Spinal cord (tissue), 10 donors: ENCODE data around the gene TPCN1. TPM values are rescaled to one million over a fixed set of nuclear protein-coding genes. Genes with fewer than 3 reads are reported as not detected.

Source experiments
- DNase-seq, 6 donors: peaks; one replicate each; pipeline versions ENCODE4 v3.0.0 to v3.0.0-alpha.2; 2013 to 2015; ENCODE audit warnings: low spot score in 6 of 6, low read depth in 4 of 6
- H3K27ac ChIP-seq: one replicate; pipeline ENCODE4 v1.5.1; 2013; ENCODE audit warnings: low read depth, low read length, control low read depth
- H3K27me3 ChIP-seq: one replicate; pipeline ENCODE4 v1.6.1; 2013; ENCODE audit warnings: low read length; ENCODE audit not compliant: control insufficient read depth, insufficient read depth
- H3K36me3 ChIP-seq: one replicate; pipeline ENCODE4 v1.6.1; 2013; ENCODE audit warnings: low read length; ENCODE audit not compliant: control insufficient read depth, insufficient read depth
- H3K4me1 ChIP-seq: one replicate; pipeline ENCODE4 v1.6.1; 2013; ENCODE audit warnings: low read length; ENCODE audit not compliant: control insufficient read depth, insufficient read depth
- H3K4me3 ChIP-seq: one replicate; pipeline ENCODE4 v1.5.1; 2013; ENCODE audit warnings: low read depth, low read length, control low read depth
- H3K9me3 ChIP-seq: one replicate; pipeline ENCODE4 v1.6.1; 2013; ENCODE audit warnings: low read length; ENCODE audit not compliant: control insufficient read depth, insufficient read depth
- WGBS: methylation state at CpG from one replicate; pipeline ENCODE4 v1.1.5; 2013; ENCODE audit warnings: missing lambda C conversion rate; ENCODE audit not compliant: insufficient coverage; 5-methylcytosine and 5-hydroxymethylcytosine counted together
- long read RNA-seq, 4 donors: transcript quantifications; one replicate each; lab custom pipeline, GENCODE V29; 2026
- polyA plus RNA-seq, 2 donors: library from polyadenylated mRNA; unstranded; fragments of 120-200 nt; gene quantifications; one replicate each; pipeline ENCODE4 v1.2.1, GENCODE V29; 2013; ENCODE audit not compliant: insufficient read length in 2 of 2
- total RNA-seq, 2 donors: library from RNA; depleted of rRNA in 1 of 2; stranded (reverse); fragments of 120-200 nt in 1 of 2; fragments of >200 nt in 1 of 2; gene quantifications; one replicate each; pipeline versions ENCODE4 v1.2.3 to v1.2.4, GENCODE V29; 2013 to 2014
- donor health status: healthy.

Gene TPCN1
- total RNA-seq (10 to 100 TPM; 14.0 to 25.1 TPM), polyA plus RNA-seq (10 to 100 TPM; 33.1 to 43.8 TPM)
- long read RNA-seq, donor 1, full-length matches to known transcripts, result 2 of 2 reads
- long read RNA-seq, donor 1, partial matches to known transcripts, result 0 of 2 reads
- long read RNA-seq, donor 1, other reads (novel, unspliced or antisense), result 0 of 2 reads
- long read RNA-seq, donor 2, partial matches to known transcripts, result 0 of 2 reads
- long read RNA-seq, donor 2, other reads (novel, unspliced or antisense), result 0 of 2 reads
- long read RNA-seq, donor 3, result 0 reads
- long read RNA-seq, donor 4, result 0 reads

DNA sequence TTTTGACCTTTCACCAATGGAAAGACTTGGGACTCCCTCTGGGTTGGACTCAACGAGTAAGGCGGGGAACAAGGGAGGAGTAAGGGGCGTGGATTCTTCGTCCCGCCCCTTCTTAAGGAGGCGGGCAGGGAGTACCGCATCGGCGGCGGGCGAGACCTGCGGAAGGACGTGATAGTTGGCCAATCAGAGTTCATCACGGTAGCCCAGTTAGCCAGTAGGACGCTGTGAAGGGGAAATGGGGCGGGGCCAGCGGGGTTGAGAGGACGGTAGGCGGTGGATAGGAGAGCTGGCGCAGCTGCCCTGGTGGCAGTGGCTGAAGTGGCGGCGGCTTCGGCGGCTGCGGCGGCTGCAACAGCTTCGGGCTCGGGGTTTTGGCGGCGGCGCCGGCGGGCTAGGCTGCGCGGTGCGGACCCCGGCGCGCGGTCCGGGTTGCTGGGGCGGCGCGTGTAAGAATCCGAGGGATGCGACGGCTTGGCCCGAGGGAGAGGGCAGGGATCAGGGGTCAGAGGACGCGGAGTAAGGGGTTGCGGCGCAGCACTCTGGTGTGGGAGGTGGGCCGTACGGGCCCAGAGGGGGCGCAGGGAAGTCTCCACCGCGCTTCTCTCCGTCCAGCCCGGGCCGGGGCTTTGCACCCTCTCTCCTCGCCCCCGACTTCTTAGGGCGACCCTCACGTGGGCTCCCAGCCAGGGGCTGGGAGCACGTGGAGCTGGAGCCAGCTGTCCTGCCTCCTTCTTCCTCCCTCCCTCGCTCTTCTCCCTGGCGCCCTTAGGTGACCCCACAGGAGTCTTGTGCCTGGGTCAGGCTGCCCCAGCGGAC, at the start of gene TPCN1:
TSS of gene TPCN1 (plus strand) at position 284 of the 816 bp plus-strand sequence. CDS start 5,389 bp downstream, outside the sequence.
- Histone ChIP-seq H3K4me3 (peak within 1 kb of the TSS; percentile 92), H3K4me1 (peaks cover 29% of the 10 kb centered on the region), H3K36me3 (no peaks in the 10 kb centered on the region), H3K27ac (peak within 1 kb of the TSS; percentile 64), H3K9me3 (no peaks in the 10 kb centered on the region), H3K27me3 (no peaks in the 10 kb centered on the region)
- under 1% methylated on average over 65 of the region's 68 CpGs for WGBS
- DNase-seq, result peak; percentile 98 to 100 (median 100)

DNA sequence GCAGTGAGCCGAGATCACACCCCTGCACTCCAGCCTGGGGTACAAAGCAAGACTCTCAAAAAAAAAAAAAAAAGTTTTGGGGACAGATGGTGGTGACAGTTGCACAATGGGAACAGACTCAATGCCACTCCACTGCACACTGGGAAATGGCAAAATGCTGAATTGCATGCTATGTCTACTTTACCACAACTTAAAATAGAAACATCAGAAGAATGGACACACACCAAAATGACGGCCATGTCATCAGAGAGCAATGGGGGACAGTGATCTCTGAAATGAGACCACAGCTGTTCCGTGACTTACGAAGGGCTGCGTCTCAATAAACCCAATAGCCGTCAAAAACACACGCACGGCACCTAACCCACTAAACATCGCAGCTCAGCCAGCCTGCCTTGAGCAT, 49.7 kb upstream of the TPCN1 start:
- DNase-seq, result no peak
- Histone ChIP-seq H3K27me3 (no peaks in the 10 kb centered on the region), H3K9me3 (no peaks in the 10 kb centered on the region), H3K36me3 (peaks cover 91% of the 10 kb centered on the region), H3K4me3 (no peak overlapping the region), H3K4me1 (no peaks in the 10 kb centered on the region), H3K27ac (no peak overlapping the region)
- 100% methylated on average over 4 of the region's 9 CpGs for WGBS

DNA sequence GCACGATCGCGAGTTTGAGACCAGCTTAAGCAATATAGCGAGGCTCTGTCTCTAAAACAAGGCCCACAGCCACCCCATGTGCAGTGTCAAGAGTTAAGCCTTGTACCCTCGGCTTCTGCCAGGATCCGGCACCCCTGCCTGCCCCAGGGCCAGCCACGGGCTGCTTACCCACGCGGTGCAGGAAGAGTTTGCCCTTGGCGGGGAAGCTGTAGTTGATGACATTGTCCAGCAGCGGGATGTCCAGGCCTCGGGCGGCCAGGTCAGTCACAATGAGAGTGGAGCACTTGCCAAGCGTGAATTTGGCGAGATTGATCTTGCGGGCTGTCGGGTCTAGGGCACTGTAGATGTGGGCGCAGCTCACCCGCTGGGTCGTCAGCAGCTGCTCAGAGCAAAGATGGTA, 49.1 kb upstream of the TPCN1 start:
- no peak overlapping the region for H3K4me3 ChIP-seq
- DNase-seq, result no peak
- no peak overlapping the region for H3K27ac ChIP-seq
- H3K4me1 ChIP-seq, result no peaks in the 10 kb centered on the region
- H3K27me3 ChIP-seq, result no peaks in the 10 kb centered on the region
- peaks cover 4% of the 10 kb centered on the region for H3K9me3 ChIP-seq
- peaks cover 93% of the 10 kb centered on the region for H3K36me3 ChIP-seq
- WGBS, result 95% methylated on average over 20 of the region's 20 CpGs

DNA sequence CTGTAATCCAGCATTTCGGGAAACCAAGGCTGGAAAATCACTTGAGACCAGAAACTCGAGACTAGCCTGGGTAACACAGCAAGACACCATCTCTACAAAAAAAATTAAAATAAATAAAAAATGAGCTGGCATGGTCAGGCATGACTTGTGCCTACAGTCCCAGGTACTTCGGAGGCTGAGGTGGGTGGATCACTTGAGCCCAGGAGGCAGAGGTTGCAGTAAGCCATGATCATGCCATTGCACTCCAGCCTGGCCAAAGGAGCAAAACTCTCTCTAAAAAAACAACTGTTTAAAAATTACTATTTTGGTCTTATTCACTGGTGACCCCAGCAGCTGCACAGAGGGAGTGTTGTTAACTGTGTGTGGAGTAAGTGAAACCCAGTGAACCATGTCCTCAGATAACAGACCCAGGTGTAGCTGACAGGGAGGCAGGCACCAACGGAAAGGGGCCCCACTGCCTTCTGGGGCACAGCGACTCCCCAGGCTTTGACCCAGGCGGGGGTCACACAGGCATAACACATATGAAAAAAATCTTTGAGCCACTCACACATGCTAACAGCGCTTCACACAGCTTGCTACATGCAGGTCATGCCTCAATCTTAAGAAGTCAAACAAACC, 48.1 kb upstream of the TPCN1 start:
- DNase-seq, result no peak
- Histone ChIP-seq H3K27ac (no peak overlapping the region), H3K36me3 (peaks cover 92% of the 10 kb centered on the region), H3K27me3 (no peaks in the 10 kb centered on the region), H3K9me3 (peaks cover 7% of the 10 kb centered on the region), H3K4me1 (no peaks in the 10 kb centered on the region), H3K4me3 (no peak overlapping the region)
- 86% methylated on average over 4 of the region's 7 CpGs for WGBS

DNA sequence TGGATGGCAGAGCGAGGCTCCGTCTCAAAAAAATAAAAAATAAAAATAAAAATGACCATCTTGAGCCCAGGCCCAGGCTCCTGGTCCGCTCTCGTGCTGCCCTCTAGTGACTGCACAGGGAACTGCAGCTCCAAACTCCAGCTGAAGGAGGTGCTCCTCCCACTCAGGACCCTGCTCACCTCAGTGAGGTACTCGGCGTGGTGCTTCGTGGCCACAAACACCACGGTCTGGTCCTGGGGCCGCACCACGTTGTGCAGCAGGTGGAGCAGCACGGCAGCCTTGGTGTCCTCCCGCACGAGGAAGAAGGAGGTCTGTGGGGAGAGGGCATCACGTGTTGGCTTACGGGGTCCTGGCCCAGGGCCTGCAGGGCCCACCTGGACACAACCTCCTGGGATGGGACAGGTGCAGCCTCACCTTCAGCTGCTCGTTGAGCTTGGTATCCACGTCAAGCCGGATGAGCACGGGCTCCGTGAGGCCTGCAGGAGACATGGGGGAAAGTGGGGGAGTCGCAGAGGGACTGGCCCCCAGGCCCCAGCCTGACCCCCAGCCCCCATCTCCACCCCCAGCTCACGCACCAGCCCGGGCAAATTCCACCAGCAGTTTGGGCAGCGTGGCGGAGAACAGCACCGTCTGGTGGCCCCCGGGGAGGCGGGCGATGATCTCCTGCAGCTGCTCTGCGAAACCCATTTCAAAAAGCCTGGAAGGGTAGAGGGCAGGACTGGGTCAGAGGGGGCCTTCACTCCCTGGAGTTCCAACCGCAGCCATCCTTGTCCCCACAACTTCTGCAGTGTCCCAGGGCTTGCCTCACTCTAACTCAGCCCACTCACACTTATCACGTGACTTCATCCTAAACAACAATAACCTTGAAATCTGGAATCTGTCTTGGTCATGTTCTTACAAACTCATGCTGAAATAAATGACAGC, 46.5 kb upstream of the TPCN1 start:
- Histone ChIP-seq H3K27ac (no peak overlapping the region), H3K4me3 (no peak overlapping the region), H3K36me3 (peaks cover 92% of the 10 kb centered on the region), H3K27me3 (no peaks in the 10 kb centered on the region), H3K9me3 (peaks cover 7% of the 10 kb centered on the region), H3K4me1 (no peaks in the 10 kb centered on the region)
- 55% methylated on average over 21 of the region's 32 CpGs for WGBS
- peak in 2 of 6 donors; percentile 81 to 90 for DNase-seq

DNA sequence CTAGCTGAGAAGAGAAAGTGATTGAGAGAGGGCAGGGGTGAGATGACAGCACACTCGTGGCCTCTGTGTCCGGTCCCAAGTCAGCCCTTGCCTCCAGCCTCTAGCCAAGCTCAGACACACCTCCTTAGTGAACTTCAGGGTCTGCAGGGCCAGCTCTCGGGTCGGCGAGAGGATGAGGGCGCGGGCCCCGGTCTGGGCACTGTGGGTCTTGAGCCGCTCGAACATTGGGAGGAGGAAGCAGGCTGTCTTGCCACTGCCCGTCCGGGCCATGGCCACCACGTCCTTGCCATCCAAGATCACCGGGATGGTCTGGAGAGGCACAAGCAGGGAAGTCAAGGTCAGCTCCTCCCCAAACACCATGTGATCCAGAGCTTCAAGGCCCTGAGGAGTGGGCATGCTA, 42.2 kb upstream of the TPCN1 start:
- DNase-seq, result no peak
- H3K27ac ChIP-seq, result no peak overlapping the region
- H3K4me1 ChIP-seq, result no peaks in the 10 kb centered on the region
- peaks cover 7% of the 10 kb centered on the region for H3K9me3 ChIP-seq
- peaks cover 65% of the 10 kb centered on the region for H3K36me3 ChIP-seq
- no peaks in the 10 kb centered on the region for H3K27me3 ChIP-seq
- no peak overlapping the region for H3K4me3 ChIP-seq
- 96% methylated on average over 14 of the region's 14 CpGs for WGBS

DNA sequence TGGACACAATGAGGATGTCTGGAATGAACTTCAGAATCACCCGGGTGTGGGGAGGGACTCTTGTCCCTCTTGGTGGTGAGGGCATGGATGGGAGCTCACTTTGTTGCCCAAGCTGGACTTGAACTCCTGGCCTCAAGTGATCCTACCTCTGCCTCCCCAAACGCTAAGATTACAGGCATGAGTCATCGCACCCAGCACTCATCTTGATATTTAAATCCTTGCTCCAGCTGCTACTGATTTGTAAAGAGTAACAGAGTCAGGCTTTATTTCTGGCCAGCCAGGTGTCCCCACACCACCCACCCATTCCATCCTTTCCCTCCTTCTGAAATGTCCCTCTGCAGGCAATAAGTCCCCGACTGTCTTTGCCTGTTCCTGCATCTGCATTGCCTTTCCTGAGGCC, 40.9 kb upstream of the TPCN1 start:
- Histone ChIP-seq H3K27me3 (no peaks in the 10 kb centered on the region), H3K9me3 (peaks cover 7% of the 10 kb centered on the region), H3K4me3 (no peak overlapping the region), H3K4me1 (peaks cover 9% of the 10 kb centered on the region), H3K27ac (no peak overlapping the region), H3K36me3 (peaks cover 52% of the 10 kb centered on the region)
- no peak for DNase-seq
- WGBS, result no CpG with 5 or more reads among the region's 4 CpGs

DNA sequence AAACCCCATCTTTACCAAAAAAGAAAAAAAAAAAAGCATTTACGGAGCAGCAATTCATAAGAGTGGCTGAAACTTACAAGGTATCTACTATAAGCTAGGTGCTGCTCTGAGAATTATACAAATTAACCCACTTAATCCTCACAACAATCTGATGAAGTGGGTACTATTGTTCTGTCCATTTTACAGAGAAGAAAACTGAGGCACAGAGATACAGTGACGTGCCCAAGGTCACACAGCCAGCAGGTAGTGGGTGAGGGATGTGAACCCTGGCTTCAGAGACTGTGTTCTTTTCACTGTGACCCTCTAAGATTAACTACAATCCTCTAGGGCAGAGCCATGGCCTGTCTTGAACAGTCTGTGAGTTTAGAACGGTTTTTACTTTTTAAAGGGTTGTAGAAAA, 39.3 kb upstream of the TPCN1 start:
- no peak for DNase-seq
- no CpG with 5 or more reads among the region's 3 CpGs for WGBS
- H3K36me3 ChIP-seq, result peaks cover 47% of the 10 kb centered on the region

GRCh38 chr12:113183030-113183589, 38.2 kb upstream of the TPCN1 start:
- no peak for DNase-seq
- 97% methylated on average over 8 of the region's 11 CpGs for WGBS
- H3K36me3 ChIP-seq, result peaks cover 36% of the 10 kb centered on the region

More for the DNA sequence above, 39.3 kb upstream of the TPCN1 start:
- no peak overlapping the region for H3K27ac ChIP-seq
- peaks cover 20% of the 10 kb centered on the region for H3K4me1 ChIP-seq
- H3K4me3 ChIP-seq, result no peak overlapping the region
- H3K27me3 ChIP-seq, result no peaks in the 10 kb centered on the region
- H3K9me3 ChIP-seq, result peaks cover 6% of the 10 kb centered on the region

More at GRCh38 chr12:113183030-113183589, 38.2 kb upstream of the TPCN1 start:
- no peaks in the 10 kb centered on the region for H3K9me3 ChIP-seq
- no peaks in the 10 kb centered on the region for H3K27me3 ChIP-seq
- no peak overlapping the region for H3K27ac ChIP-seq
- peaks cover 26% of the 10 kb centered on the region for H3K4me1 ChIP-seq
- no peak overlapping the region for H3K4me3 ChIP-seq
